Activated T-helper 1 cell treated with anti-CD3 and anti-CD28 coated beads, Interleukin-12 subunit alpha, Interleukin-12 subunit beta, Interleukin-2, Interleukin-4 antibody, amounts not matched to agents 30 ng/mL and 10 ng/mL and 1 ng/mL, durations not matched to agents 14 hours and 24 hours and 36 hours (primary cell): ENCODE data around the gene PLEKHG4B. TPM values are rescaled to one million over a fixed set of nuclear protein-coding genes. Genes with fewer than 3 reads are reported as not detected.

ENCODE experiments used
- DNase-seq: peaks from one replicate; pipeline ENCODE4 v3.0.0; 2021; ENCODE audit warnings: low spot score
- H3K27ac Mint-ChIP-seq: one replicate; pipeline ENCODE4 v1.8.0; 2021; ENCODE audit warnings: mild to moderate bottlenecking, mixed read lengths
- H3K27me3 Mint-ChIP-seq: one replicate; pipeline ENCODE4 v1.8.0; 2022; ENCODE audit warnings: mild to moderate bottlenecking, moderate library complexity, mixed read lengths; ENCODE audit not compliant: insufficient read depth
- H3K36me3 Mint-ChIP-seq: one replicate; pipeline ENCODE4 v1.8.0; 2021; ENCODE audit warnings: low read depth, mixed read lengths
- H3K4me1 Mint-ChIP-seq: one replicate; pipeline ENCODE4 v1.8.0; 2021; ENCODE audit warnings: low read depth, mixed read lengths
- H3K4me3 Mint-ChIP-seq: one replicate; pipeline ENCODE4 v1.8.0; 2021; ENCODE audit warnings: mild to moderate bottlenecking, moderate library complexity, mixed read lengths
- H3K9me3 Mint-ChIP-seq: one replicate; pipeline ENCODE4 v1.8.0; 2021; ENCODE audit warnings: mixed read lengths
- intact Hi-C: fragments of 100-400 bp; cut with micrococcal nuclease; formaldehyde crosslinking; loops from one replicate; pipeline ENCODE4 v1.15.1; 2024
- total RNA-seq: library from RNA; stranded (reverse); gene quantifications from 2 replicates; pipeline ENCODE4 v1.2.3, GENCODE V29; 2022

Gene PLEKHG4B
- total RNA-seq, 1 donor from 2014 or later = not detected

DNA sequence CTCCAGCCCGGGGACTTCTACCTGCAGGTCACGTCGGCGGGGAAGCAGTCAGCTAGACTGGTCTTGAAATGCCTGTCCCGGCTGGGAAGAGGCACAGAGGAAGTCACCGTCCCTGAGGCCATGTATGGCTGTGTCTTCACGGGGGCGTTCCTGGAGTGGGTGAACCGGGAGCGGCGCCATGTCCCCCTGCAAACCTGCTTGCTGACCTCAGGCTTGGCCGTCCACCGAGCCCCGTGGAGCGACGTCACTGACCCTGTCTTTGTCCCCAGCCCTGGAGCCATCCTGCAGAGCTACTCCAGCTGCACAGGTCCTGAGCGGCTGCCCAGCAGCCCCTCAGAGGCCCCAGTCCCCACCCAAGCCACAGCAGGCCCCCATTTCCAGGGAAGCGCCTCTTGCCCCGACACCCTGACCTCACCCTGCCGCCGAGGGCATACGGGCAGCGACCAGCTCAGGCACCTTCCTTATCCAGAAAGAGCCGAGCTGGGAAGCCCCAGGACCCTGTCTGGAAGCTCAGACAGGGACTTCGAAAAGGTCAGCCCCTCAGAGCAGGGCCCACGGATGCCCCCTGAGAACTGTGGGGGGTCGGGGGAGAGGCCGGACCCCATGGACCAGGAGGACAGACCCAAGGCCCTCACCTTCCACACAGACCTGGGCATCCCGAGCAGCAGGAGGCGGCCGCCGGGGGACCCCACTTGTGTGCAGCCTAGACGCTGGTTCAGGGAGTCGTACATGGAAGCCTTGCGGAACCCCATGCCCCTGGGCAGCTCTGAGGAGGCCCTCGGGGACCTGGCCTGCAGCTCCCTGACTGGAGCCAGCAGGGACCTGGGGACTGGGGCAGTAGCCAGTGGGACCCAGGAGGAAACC, 47.8 kb downstream of the PLEKHG4B start:
- H3K36me3 Mint-ChIP-seq = no peaks in the 10 kb centered on the region
- H3K27me3 Mint-ChIP-seq = no peaks in the 10 kb centered on the region
- intact Hi-C loops = no loop called here
- H3K4me3 Mint-ChIP-seq = no peak overlapping the region
- no peak for DNase-seq
- H3K4me1 Mint-ChIP-seq = no peaks in the 10 kb centered on the region
- H3K9me3 Mint-ChIP-seq = no peaks in the 10 kb centered on the region
- H3K27ac Mint-ChIP-seq = no peak overlapping the region

DNA sequence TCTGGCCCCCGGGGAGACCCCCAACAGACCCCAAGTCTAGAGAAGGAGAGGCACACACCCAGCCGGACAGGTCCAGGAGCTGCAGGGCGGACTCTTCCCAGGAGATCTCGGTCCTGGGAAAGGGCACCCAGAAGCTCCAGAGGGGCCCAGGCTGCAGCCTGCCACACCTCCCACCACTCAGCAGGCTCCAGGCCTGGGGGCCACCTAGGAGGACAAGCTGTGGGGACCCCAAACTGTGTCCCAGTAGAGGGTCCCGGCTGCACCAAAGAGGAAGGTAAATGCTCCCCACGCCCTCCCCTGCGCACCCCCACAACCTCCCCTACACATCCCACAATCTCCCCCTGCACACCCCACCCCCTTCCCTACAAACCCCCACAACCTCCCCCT, 48.5 kb downstream of the PLEKHG4B start:
- Mint-ChIP-seq H3K9me3 (no peaks in the 10 kb centered on the region), H3K27ac (no peak overlapping the region), H3K4me3 (no peak overlapping the region), H3K4me1 (no peaks in the 10 kb centered on the region), H3K27me3 (no peaks in the 10 kb centered on the region), H3K36me3 (no peaks in the 10 kb centered on the region)
- intact Hi-C loops = no loop called here
- DNase-seq = no peak

DNA sequence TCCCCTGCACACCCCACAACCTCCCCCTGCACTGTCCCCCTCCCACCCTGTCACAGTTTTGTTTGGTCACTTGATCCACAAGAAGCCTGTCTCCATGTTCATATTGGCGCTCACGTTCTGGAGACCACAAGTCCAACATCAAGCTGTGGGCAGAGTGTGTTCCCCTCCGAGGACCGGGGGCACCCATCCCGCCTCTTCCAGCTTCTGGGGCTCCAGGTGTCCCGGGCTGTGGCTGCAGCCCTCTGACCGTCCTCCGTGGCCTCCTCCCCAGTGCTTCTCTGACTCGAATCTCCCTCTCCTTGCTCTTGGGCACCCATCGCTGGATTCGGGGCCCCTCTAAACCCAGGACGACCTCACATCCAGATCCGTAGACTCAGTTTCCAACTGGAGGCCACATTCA, 49.2 kb downstream of the PLEKHG4B start:
- intact Hi-C loops = no loop called here
- Mint-ChIP-seq H3K9me3 (no peaks in the 10 kb centered on the region), H3K27me3 (no peaks in the 10 kb centered on the region), H3K4me1 (no peaks in the 10 kb centered on the region), H3K27ac (no peak overlapping the region), H3K4me3 (no peak overlapping the region), H3K36me3 (no peaks in the 10 kb centered on the region)
- no peak for DNase-seq

DNA sequence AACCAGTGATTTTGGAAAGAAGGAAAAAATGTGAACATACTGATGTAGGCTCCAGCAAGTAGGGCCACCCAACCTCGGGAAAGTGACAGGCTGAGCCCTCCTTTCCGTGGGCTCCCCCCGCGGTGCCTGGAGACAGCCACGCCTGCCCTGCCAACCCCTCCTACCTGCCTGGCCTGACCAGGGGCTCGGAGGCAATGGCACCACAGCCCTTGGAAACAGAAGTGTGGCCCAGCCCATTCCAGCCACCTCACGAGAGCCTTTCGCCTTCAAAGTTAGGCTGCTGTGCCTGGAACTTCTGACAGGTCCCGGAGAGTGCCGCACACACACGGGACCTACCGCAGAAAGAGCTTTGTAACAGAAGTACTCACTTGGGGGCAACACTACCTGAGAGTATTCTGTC, 49.8 kb downstream of the PLEKHG4B start:
- H3K36me3 Mint-ChIP-seq = no peaks in the 10 kb centered on the region
- intact Hi-C loops = no loop called here
- H3K4me3 Mint-ChIP-seq = no peak overlapping the region
- no peaks in the 10 kb centered on the region for H3K27me3 Mint-ChIP-seq
- H3K27ac Mint-ChIP-seq = no peak overlapping the region
- H3K4me1 Mint-ChIP-seq = no peaks in the 10 kb centered on the region
- no peak for DNase-seq
- H3K9me3 Mint-ChIP-seq = no peaks in the 10 kb centered on the region

DNA sequence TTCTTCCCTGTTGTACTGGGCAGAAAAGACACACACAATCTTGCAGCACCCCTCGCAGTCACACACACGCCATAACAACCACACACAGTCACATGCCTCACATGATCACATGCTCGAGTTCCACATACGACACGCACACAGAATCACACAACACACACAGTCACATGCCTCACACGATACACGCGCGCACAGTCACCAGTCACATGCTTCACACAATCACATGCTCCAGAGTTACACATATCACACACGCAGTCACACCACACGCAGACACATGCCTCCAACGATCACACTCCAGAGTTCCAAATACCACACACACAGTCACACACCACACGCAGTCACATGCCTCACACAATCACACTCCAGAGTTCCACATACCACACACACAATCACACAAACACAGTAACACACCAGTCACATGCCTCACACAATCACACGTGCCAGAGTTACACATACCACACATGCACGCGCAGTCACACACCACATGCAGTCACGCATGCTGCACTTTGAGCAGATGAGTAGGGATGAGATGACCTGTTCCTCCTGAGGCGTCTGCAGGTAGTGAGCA, 50.4 kb downstream of the PLEKHG4B start:
- Mint-ChIP-seq H3K9me3 (peaks cover 6% of the 10 kb centered on the region), H3K27me3 (no peaks in the 10 kb centered on the region), H3K27ac (no peak overlapping the region), H3K36me3 (no peaks in the 10 kb centered on the region), H3K4me1 (no peaks in the 10 kb centered on the region), H3K4me3 (no peak overlapping the region)
- no peak for DNase-seq
- intact Hi-C loops = no loop called here

DNA sequence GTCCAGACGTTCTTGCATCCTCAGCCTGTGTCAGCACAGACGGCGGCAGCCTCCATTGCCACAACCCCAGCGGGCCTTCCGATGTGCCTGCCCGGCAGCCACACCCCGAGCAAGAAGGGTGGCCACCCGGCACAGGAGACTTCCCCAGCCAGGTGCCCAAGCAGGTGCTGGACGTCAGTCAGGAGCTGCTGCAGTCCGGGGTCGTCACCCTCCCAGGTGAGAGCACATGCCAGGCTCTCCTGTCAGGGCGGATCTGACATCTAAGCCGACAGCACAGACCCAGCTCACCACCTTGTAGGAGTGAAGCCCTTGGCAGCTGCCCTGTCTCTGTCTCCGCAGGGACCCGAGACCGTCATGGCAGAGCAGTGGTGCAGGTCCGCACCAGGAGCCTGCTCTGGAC, 51.1 kb downstream of the PLEKHG4B start:
- intact Hi-C loops = no loop called here
- Mint-ChIP-seq H3K4me1 (no peaks in the 10 kb centered on the region), H3K4me3 (no peak overlapping the region), H3K36me3 (no peaks in the 10 kb centered on the region), H3K27me3 (no peaks in the 10 kb centered on the region), H3K27ac (no peak overlapping the region), H3K9me3 (peaks cover 13% of the 10 kb centered on the region)
- no peak for DNase-seq

DNA sequence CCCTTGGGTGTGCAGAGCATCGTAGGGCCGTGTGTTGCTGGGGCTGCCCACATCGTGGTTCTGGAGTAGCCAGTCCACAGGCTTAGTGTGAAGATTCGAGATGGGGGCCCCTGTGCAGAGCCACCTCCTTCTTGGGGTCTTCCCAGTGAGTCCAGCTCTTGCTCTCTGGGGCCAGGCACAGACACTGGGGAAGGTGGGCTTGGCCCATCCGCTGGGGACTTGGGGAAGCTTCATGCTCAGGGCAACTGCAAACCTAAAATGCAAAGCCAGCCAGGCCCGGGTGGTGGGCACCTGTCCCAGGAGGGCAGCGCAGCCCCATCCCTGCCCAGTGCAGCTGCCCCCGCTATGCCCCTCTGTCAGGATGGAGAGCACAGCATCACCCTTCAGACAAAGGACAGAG, 53.0 kb downstream of the PLEKHG4B start:
- Mint-ChIP-seq H3K4me1 (no peaks in the 10 kb centered on the region), H3K4me3 (no peak overlapping the region), H3K36me3 (no peaks in the 10 kb centered on the region), H3K27ac (no peak overlapping the region), H3K27me3 (no peaks in the 10 kb centered on the region), H3K9me3 (peaks cover 19% of the 10 kb centered on the region)
- DNase-seq = no peak
- intact Hi-C loops = no loop called here

DNA sequence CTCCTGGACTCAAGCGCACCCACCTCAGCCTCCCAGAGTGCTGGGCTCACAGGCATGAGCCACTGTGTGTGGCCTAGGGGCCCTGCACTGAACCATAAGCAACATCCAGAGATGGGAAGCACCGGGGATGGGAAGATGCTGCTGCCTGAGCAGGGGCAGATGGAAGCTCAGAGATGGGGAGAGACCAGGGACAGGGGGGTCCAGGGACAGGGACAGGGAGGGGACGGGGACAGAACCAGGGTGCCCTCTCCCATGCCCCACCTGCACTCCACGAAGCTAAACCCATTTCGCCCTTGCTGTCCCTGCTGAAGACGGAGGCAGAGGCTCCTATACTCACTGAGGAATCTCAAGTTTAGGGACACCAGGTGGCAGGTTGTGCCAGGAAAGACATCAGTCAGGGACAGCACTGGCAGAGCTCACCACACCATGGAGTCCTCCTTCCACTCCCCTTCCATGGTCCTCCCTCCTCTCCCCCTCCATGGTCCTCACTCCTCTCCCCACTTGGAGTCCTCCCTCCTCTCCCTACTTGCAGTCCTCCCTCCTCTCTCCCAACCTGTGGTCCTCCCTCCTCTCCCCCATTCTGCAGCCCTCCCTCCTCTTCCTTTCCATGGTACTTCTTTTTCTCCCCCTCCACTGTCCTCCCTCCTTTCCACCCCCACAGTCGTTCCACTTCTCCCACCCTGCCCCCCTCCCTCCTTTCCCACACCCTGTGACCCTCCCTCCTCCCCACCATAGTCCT, 53.8 kb downstream of the PLEKHG4B start:
- H3K36me3 Mint-ChIP-seq = no peaks in the 10 kb centered on the region
- no peak overlapping the region for H3K4me3 Mint-ChIP-seq
- no peaks in the 10 kb centered on the region for H3K4me1 Mint-ChIP-seq
- H3K27ac Mint-ChIP-seq = no peak overlapping the region
- H3K27me3 Mint-ChIP-seq = no peaks in the 10 kb centered on the region
- DNase-seq = no peak
- H3K9me3 Mint-ChIP-seq = peaks cover 19% of the 10 kb centered on the region
- intact Hi-C loops = no loop called here

DNA sequence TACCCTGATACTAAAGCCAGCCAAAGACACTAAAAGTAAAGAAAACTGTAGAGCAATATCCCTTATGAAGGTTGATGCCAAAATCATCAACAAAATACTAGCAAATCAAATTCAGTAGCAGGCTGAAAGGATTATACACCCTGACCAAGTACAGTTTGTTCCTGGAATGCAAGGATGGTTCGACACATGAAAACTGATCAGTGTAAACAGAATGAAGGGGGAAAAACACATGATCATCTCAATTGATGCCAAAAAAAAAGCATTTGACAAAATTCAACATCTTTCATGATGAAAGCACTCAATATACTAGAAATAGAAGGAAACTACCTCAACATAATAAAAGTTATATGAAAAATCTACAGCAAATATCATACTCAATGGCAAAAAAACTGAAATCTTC, 55.8 kb downstream of the PLEKHG4B start:
- Mint-ChIP-seq H3K4me1 (no peaks in the 10 kb centered on the region), H3K9me3 (peaks cover 19% of the 10 kb centered on the region), H3K27ac (no peak overlapping the region), H3K36me3 (no peaks in the 10 kb centered on the region), H3K4me3 (no peak overlapping the region), H3K27me3 (no peaks in the 10 kb centered on the region)
- intact Hi-C loops = no loop called here
- DNase-seq = no peak

DNA sequence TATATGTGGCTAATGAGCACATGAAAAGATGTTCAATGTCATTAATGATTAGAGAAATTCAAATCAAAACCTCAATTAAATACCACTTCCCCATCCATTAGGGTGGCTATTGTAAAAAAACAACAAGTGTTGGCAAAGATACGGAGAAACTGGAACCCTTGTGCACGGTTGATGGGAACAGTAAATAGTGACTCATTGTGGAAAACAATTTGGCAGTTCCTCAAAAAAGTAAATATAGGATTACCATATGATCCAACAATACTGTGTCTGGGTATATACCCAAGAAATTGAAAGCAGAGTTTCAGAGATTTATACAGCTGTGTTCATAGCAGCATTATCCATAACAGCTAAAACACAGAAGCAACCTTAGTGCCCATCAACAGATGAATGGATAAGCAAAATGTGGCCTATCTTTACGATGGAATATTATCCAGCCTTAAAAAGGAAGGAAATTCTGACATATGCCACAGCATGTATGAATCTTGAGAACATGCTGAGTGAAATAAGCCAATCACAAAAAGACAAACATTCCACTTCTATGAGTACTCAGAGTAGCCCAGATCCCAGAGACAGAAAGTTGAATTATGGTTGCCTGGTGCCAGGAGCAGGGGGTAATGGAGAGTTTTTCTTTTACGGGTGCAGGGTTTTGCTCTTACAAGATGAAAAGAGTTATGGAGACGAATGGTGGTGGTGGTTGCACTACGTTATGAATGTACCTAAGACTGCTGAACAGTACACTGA, 57.9 kb downstream of the PLEKHG4B start:
- Mint-ChIP-seq H3K4me3 (no peak overlapping the region), H3K27me3 (peaks cover 5% of the 10 kb centered on the region), H3K4me1 (no peaks in the 10 kb centered on the region), H3K36me3 (no peaks in the 10 kb centered on the region), H3K27ac (no peak overlapping the region), H3K9me3 (peaks cover 19% of the 10 kb centered on the region)
- intact Hi-C loops = no loop called here
- no peak for DNase-seq

DNA sequence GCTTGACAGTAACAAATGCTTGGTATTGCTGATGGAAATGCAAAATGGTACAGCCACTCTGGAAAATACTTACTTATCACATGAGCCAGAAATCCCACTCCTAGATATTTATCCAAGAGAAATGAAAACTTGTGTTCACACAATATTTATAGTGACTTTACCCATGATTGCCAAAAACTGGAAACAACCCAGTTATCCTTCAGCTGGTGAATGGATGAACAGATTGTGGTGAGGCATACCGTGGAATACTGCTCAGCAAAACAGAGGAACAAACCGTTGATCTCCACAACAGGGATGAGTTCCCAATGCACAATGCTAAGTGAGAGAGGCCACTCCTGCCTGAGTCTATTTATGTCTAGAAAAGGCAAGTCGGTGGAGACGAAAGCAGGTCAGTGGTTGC, 58.8 kb downstream of the PLEKHG4B start:
- peaks cover 5% of the 10 kb centered on the region for H3K27me3 Mint-ChIP-seq
- no peaks in the 10 kb centered on the region for H3K4me1 Mint-ChIP-seq
- no peak overlapping the region for H3K4me3 Mint-ChIP-seq
- H3K27ac Mint-ChIP-seq = no peak overlapping the region
- H3K36me3 Mint-ChIP-seq = no peaks in the 10 kb centered on the region
- peaks cover 19% of the 10 kb centered on the region for H3K9me3 Mint-ChIP-seq
- DNase-seq = no peak
- intact Hi-C loops = no loop called here

DNA sequence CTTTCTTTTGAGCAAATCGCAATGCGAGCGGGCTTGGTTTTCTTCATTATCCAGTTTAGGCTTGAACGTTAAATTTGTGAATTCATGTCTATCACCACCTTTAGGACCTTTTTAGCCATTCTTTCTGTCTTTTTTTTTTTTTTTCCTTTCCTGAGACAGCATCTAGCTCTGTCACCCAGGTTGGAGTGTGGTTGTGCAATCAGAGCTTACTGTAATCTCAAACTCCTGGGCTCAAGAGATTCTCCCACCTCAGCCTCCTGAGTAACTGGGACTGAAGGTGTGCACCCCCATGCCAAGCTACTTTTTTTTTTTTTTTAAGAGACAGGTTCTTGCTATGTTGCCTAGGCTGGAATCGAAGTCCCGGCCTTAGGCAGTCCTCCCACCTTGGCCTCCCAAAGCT, 60.1 kb downstream of the PLEKHG4B start:
- Mint-ChIP-seq H3K4me1 (no peaks in the 10 kb centered on the region), H3K4me3 (no peak overlapping the region), H3K36me3 (no peaks in the 10 kb centered on the region), H3K9me3 (peaks cover 16% of the 10 kb centered on the region), H3K27ac (no peak overlapping the region), H3K27me3 (peaks cover 5% of the 10 kb centered on the region)
- no peak for DNase-seq
- intact Hi-C loops = no loop called here

DNA sequence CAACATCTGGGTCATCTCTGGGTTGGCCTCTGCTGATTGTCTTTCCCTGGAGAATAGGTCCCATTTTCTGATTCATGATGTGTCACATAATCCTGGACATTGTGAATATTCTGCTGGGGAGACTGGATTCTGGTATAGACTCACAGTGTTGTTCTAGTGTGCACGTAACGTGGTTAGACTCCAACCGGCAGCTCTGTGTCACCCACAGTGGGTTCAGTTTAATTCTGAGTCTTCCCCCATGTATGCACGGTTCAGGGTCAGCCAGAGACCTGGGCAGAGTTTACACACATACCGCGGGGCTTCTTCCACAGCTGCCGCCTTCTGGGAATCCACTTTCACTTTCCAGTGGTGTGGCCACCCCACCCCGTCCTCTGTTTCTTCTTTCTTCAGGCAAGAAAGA, 61.3 kb downstream of the PLEKHG4B start:
- H3K27ac Mint-ChIP-seq = no peak overlapping the region
- H3K36me3 Mint-ChIP-seq = no peaks in the 10 kb centered on the region
- no peaks in the 10 kb centered on the region for H3K4me1 Mint-ChIP-seq
- H3K27me3 Mint-ChIP-seq = peaks cover 5% of the 10 kb centered on the region
- no peak for DNase-seq
- intact Hi-C loops = no loop called here
- peaks cover 4% of the 10 kb centered on the region for H3K9me3 Mint-ChIP-seq
- H3K4me3 Mint-ChIP-seq = no peak overlapping the region
